Caco-2 (cell line): ENCODE results near the gene COG4. TPM values are rescaled to one million over a fixed set of nuclear protein-coding genes. Genes with fewer than 3 reads are reported as not detected.
"Not testable (repeated sequence)": the region's sequence is repeated elsewhere in the genome, so short reads cannot be mapped to it uniquely, and the experiment has no call there.

ENCODE experiments used
- BruUV-seq: library from RNA; stranded (reverse); fragments of 400-500 nt; replicated peaks from 2 replicates; lab custom pipeline; 2021; lab: Mats Ljungman, UMichigan
- CTCF ChIA-PET: fragments of 300-600 bp; sonication (Branson Sonifier 250); formaldehyde crosslinking; loops from one replicate; lab custom pipeline; 2022; ENCODE audit warnings: antibody characterized with exemption; lab: Charles Lee
- POLR2A ChIA-PET: fragments of 300-600 bp; sonication (Branson Sonifier 250); formaldehyde crosslinking; loops from one replicate; lab custom pipeline; 2022; ENCODE audit warnings: antibody characterized with exemption; lab: Charles Lee
- DNase-seq, 2 experiments: peaks; one replicate each; pipeline versions ENCODE4 v3.0.0 to v3.0.0-alpha.2; 2020 to 2022
- H3K27me3 ChIP-seq: replicated peaks from 2 replicates; pipeline ENCODE4 v1.6.0; 2011; ENCODE audit warnings: low read length; ENCODE audit not compliant: control insufficient read depth, insufficient read depth
- H3K36me3 ChIP-seq: 2 replicates; pipeline ENCODE4 v1.5.1; 2011; ENCODE audit warnings: low read length; ENCODE audit not compliant: control insufficient read depth, insufficient read depth
- H3K4me1 ChIP-seq: fragments of 250-450 bp; sonication (Bioruptor Pico); 2 replicates; pipeline ENCODE4 v1.5.1; 2020; ENCODE audit warnings: mild to moderate bottlenecking
- H3K4me3 ChIP-seq: 2 replicates; pipeline ENCODE4 v1.5.1; 2011; ENCODE audit warnings: low read depth, mild to moderate bottlenecking, control low read depth, low read length
- H3K9me3 ChIP-seq: fragments of 250-450 bp; sonication (Bioruptor Pico); 2 replicates; pipeline ENCODE4 v1.5.1; 2020; ENCODE audit warnings: mild to moderate bottlenecking, moderate library complexity
- H3K27ac Mint-ChIP-seq: one replicate; pipeline ENCODE4 v1.8.0; 2022; ENCODE audit warnings: mixed read lengths; ENCODE audit not compliant: unreplicated experiment
- H3K27me3 Mint-ChIP-seq: one replicate; pipeline ENCODE4 v1.8.0; 2022; ENCODE audit warnings: mixed read lengths; ENCODE audit not compliant: insufficient read depth, unreplicated experiment
- H3K36me3 Mint-ChIP-seq: one replicate; pipeline ENCODE4 v1.8.0; 2022; ENCODE audit warnings: mild to moderate bottlenecking, mixed read lengths; ENCODE audit not compliant: insufficient read depth, unreplicated experiment
- H3K4me1 Mint-ChIP-seq: one replicate; pipeline ENCODE4 v1.8.0; 2022; ENCODE audit warnings: low read depth, mixed read lengths; ENCODE audit not compliant: unreplicated experiment
- H3K4me3 Mint-ChIP-seq: one replicate; pipeline ENCODE4 v1.8.0; 2022; ENCODE audit warnings: mild to moderate bottlenecking, moderate library complexity, mixed read lengths; ENCODE audit not compliant: unreplicated experiment
- H3K9me3 Mint-ChIP-seq: one replicate; pipeline ENCODE4 v1.8.0; 2022; ENCODE audit warnings: mixed read lengths; ENCODE audit not compliant: unreplicated experiment
- CTCF ChIP-seq, 2 experiments: fragments of 200-600 bp in 1 of 2; IDR thresholded peaks; 1 replicate in 1 of 2; 2 replicates in 1 of 2; pipeline versions ENCODE4 v1.5.1 to v1.8.0; 2011 to 2022; ENCODE audit warnings: antibody characterized with exemption in 1 of 2, control low read depth in 1 of 2, inconsistent platforms in 1 of 2, low read depth in 1 of 2, low read length in 1 of 2, mild to moderate bottlenecking in 1 of 2, moderate library complexity in 1 of 2; ENCODE audit not compliant: insufficient read depth in 1 of 2, severe bottlenecking in 1 of 2, unreplicated experiment in 1 of 2
- intact Hi-C: fragments of 100-400 bp; cut with micrococcal nuclease; formaldehyde crosslinking; loops from one replicate; pipeline ENCODE4 v1.10.0; 2022; ENCODE audit not compliant: unreplicated experiment
- total RNA-seq: library from RNA; stranded (reverse); gene quantifications from 2 replicates; pipeline ENCODE4 v1.2.3, GENCODE V29; 2022

COG4 gene
- total RNA-seq, 1 experiment from 2014 or later, result 88.5 TPM

DNA sequence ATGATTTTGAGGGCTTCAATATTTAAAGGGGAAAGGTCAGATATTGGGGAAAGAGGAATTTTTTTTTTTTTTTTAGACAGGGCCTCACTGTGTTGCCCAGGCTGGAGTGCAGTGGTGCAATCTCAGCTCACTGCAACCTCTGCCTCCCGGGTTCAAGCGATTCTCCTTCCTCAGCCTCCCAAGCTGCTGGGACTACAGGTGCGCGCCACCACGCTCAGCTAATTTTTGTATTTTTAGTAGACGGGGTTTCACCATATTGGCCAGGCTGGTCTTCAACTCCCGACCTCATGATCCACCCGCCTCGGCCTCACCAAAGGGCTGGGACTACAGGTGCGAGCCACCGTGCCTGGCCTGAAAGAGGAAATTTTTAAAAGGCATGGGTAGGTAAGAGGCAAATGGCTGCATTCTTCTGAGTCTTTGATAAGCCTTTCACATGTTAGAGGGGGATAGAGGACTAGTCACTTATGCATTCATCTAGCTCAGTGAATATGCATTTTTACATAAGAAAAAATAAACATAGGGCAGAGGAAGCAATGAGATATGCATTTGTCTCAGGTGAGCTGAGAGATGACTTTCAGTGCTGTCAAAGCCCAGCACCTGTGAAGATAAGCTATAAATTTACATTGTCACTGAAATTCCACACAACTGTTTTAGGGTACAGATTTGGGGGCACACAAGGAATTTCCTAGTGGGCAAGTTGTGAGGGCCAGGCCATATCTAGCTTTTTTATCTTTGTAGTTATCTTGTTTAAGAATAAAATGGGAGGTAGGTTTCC lies 70.0 kb downstream of the COG4 start:
- POLR2A ChIA-PET, result interaction anchor here (0.5 to 2.1 kb wide), 9 partner anchors 24 to 227 kb away, joined by 3 to 39 read pairs (median 5); partner anchors contain the start of genes COG4 and DDX19A
- intact Hi-C loops, result no loop called here
- BruUV-seq, result TSS peak; percentile 68

GRCh38 chr16:70451004-70451340 lies 72.4 kb downstream of the COG4 start:
- H3K4me1 ChIP-seq, CTCF ChIA-PET, H3K4me3 Mint-ChIP-seq, BruUV-seq, H3K4me1 Mint-ChIP-seq, H3K9me3 Mint-ChIP-seq, H3K9me3 ChIP-seq, DNase-seq, H3K36me3 ChIP-seq, H3K27ac Mint-ChIP-seq, H3K27me3 ChIP-seq, H3K27me3 Mint-ChIP-seq, intact Hi-C loops, H3K36me3 Mint-ChIP-seq, H3K4me3 ChIP-seq: not testable (repeated sequence)
- POLR2A ChIA-PET, result interaction anchor here (0.8 kb wide), 1 partner anchor 23 kb away, joined by 3 read pairs; no protein-coding TSS in a partner anchor

More for the DNA sequence above, 70.0 kb downstream of the COG4 start:
- H3K9me3 Mint-ChIP-seq, result no peaks in the 10 kb centered on the region
- H3K36me3 ChIP-seq, result no peaks in the 10 kb centered on the region
- H3K4me3 ChIP-seq, result peak overlapping the region; percentile 79
- no peaks in the 10 kb centered on the region for H3K9me3 ChIP-seq
- peak overlapping the region; percentile 97 for H3K27ac Mint-ChIP-seq
- H3K27me3 ChIP-seq, result no peaks in the 10 kb centered on the region
- H3K27me3 Mint-ChIP-seq, result no peaks in the 10 kb centered on the region
- no peaks in the 10 kb centered on the region for H3K36me3 Mint-ChIP-seq
- no peak for DNase-seq
- no peak for TF ChIP-seq CTCF (IDR thresholded peaks at IDR 0.05; ENCODE audit: insufficient read depth in 1 of 2, low read depth in 1 of 2, low read length in 1 of 2, severe bottlenecking in 1 of 2, unreplicated experiment in 1 of 2)
- CTCF ChIA-PET, result interaction anchor here (0.5 to 2.7 kb wide), 10 partner anchors 14 to 1184 kb away, joined by 3 to 11 read pairs (median 4); partner anchors contain the start of genes MARVELD3 and ST3GAL2
- peak overlapping the region; percentile 89 for H3K4me3 Mint-ChIP-seq
- H3K4me1 Mint-ChIP-seq, result peaks cover 6% of the 10 kb centered on the region
- H3K4me1 ChIP-seq, result peaks cover 11% of the 10 kb centered on the region

DNA sequence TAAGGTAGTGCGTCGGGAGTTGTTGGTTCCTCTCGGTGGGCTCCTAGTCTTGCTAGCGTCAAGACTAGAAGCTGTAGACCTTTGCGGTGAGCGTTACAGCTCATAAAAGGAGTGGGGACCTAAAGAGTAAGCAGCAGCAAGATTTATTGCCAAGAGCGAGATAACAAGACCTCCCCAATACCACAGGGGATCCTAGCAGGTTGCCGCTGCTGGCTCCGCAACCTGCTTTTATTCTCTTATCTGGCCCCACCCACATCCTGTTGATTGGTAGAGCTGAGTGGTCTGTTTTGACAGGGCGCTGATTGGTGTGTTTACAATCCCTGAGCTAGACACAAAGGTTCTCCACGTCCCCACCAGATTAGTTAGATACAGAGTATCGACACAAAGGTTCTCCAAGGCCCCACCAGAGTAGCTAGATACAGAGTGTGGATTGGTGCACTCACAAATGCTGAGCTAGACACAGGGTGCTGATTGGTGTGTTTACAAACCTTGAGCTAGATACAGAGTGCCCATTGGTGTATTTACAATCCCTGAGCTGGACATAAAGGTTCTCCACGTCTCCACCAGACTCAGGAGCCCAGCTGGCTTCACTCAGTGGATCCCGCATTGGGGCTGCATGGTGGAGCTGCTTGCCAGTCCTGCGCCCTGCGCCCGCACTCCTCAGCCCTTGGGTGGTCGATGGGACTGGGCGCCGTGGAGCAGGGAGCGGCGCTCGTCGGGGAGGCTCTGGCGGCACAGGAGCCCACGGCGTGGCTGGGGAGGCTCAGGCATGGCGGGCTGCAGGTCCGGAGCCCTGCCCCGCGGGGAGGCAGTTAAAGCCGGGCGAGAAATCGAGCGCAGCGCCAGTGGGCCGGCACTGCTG lies 73.0 kb downstream of the COG4 start:
- BruUV-seq, H3K9me3 ChIP-seq, H3K9me3 Mint-ChIP-seq, H3K4me1 Mint-ChIP-seq, H3K27ac Mint-ChIP-seq, intact Hi-C loops, H3K36me3 ChIP-seq, H3K36me3 Mint-ChIP-seq, DNase-seq, H3K4me3 ChIP-seq, H3K27me3 ChIP-seq, H3K4me3 Mint-ChIP-seq, H3K27me3 Mint-ChIP-seq: not testable (repeated sequence)
- ChIA-PET CTCF (interaction anchor here (0.6 to 0.9 kb wide), 2 partner anchors 22 to 39 kb away, joined by 3 read pairs; no protein-coding TSS in a partner anchor), POLR2A (interaction anchor here (0.8 kb wide), 1 partner anchor 22 kb away, joined by 3 read pairs; no protein-coding TSS in a partner anchor)
- peaks cover 10% of the 10 kb centered on the region; the same call in 1 of the 2 replicates for H3K4me1 ChIP-seq
